Vagina (tissue), 2 donors: ENCODE data around the gene MRPL37.

Experiments used
- POLR2A ChIP-seq, 2 donors: fragments of 450-650 bp; IDR thresholded peaks; one replicate each; pipeline ENCODE4 v1.6.1; 2017; ENCODE audit warnings: antibody characterized with exemption in 2 of 2, mild to moderate bottlenecking in 2 of 2, moderate library complexity in 2 of 2
- POLR2AphosphoS5 ChIP-seq, 2 donors: sonication (generic); formaldehyde crosslinking; IDR thresholded peaks; one replicate each; pipeline ENCODE4 v1.9.0; 2017; ENCODE audit warnings: antibody characterized with exemption in 2 of 2, mild to moderate bottlenecking in 2 of 2, low read depth in 1 of 2; ENCODE audit not compliant: insufficient read depth in 1 of 2
- TF ChIP-seq, protein P1 (sequence below), 3 experiments: fragments of 450-650 bp in 2 of 3; fragments of 200-600 bp in 1 of 3; sonication (generic) in 1 of 3; IDR thresholded peaks; one replicate each; pipeline ENCODE4 v1.5.1; 2017 to 2019; ENCODE audit warnings: antibody characterized with exemption in 3 of 3, mild to moderate bottlenecking in 2 of 3, moderate library complexity in 2 of 3

DNA sequence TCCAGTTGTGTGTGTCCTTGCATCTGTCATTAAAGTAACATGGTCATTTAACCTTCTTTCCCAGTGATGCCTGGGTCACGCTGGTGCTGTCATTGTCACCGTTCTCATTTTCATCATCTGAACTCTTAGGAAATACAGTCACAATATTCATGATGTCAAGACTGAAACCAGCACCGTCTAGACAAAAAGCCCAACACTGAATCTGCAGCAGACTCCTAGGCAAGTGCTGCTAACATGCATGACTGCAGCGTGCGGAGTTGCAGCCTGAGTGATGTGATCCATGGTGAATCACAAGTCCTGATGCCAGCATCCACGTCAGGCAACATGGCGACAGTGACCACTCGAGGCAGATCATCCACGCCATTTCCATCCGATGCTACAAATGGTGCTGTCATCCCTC lies 37.6 kb downstream of the MRPL37 start:
- TF ChIP-seq, protein P1, sequence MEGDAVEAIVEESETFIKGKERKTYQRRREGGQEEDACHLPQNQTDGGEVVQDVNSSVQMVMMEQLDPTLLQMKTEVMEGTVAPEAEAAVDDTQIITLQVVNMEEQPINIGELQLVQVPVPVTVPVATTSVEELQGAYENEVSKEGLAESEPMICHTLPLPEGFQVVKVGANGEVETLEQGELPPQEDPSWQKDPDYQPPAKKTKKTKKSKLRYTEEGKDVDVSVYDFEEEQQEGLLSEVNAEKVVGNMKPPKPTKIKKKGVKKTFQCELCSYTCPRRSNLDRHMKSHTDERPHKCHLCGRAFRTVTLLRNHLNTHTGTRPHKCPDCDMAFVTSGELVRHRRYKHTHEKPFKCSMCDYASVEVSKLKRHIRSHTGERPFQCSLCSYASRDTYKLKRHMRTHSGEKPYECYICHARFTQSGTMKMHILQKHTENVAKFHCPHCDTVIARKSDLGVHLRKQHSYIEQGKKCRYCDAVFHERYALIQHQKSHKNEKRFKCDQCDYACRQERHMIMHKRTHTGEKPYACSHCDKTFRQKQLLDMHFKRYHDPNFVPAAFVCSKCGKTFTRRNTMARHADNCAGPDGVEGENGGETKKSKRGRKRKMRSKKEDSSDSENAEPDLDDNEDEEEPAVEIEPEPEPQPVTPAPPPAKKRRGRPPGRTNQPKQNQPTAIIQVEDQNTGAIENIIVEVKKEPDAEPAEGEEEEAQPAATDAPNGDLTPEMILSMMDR (IDR thresholded peaks at IDR 0.05): no peak
- TF ChIP-seq POLR2A (IDR thresholded peaks at IDR 0.05) (no peak), POLR2AphosphoS5 (IDR thresholded peaks at IDR 0.05; ENCODE audit: insufficient read depth in 1 of 2, low read depth in 1 of 2) (no peak)
